ENCODE results near the gene FAM13C.

DNA sequence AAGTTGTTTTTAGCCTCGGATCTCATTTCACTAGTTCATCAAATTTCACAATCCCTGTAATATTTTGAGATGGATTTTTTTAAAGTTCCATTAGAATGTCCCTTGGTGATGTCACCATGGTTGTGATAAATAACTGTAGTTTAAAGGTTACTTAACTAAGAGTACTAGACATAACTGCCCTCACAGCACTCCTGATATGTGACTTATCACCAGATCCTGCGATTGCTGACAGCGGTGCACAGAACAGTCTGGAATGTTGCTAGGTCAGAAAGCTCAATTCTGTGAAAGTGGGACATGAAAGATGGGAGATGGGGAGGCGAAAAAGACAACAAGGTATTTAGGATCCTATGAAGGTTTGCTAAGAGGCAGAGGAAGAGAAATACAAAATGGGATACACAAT lies 40.2 kb downstream of the FAM13C start:
- TF ChIP-seq, protein P1, sequence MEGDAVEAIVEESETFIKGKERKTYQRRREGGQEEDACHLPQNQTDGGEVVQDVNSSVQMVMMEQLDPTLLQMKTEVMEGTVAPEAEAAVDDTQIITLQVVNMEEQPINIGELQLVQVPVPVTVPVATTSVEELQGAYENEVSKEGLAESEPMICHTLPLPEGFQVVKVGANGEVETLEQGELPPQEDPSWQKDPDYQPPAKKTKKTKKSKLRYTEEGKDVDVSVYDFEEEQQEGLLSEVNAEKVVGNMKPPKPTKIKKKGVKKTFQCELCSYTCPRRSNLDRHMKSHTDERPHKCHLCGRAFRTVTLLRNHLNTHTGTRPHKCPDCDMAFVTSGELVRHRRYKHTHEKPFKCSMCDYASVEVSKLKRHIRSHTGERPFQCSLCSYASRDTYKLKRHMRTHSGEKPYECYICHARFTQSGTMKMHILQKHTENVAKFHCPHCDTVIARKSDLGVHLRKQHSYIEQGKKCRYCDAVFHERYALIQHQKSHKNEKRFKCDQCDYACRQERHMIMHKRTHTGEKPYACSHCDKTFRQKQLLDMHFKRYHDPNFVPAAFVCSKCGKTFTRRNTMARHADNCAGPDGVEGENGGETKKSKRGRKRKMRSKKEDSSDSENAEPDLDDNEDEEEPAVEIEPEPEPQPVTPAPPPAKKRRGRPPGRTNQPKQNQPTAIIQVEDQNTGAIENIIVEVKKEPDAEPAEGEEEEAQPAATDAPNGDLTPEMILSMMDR (conservative IDR thresholded peaks at IDR 0.05; ENCODE audit: low read depth, low read length), result no peak
- TF ChIP-seq EZH2 (IDR thresholded peaks at IDR 0.05; ENCODE audit: low read length, unreplicated experiment), result no peak

Data from PC-3 (cell line).